K562 (cell line): ENCODE measurements around the gene MYBPHL. TPM values are rescaled to one million over a fixed set of nuclear protein-coding genes. Genes with fewer than 3 reads are reported as not detected.

Experiments
- ETV6 ChIP-seq, 3 experiments: fragments of 150-350 bp in 1 of 3; sonication (generic) in 1 of 3; formaldehyde crosslinking in 1 of 3; IDR thresholded peaks; 2 replicates each; pipeline versions ENCODE4 v1.6.1 to v1.8.0; 2014 to 2022; ENCODE audit warnings: borderline replicate concordance in 2 of 3, low read depth in 2 of 3, antibody characterized with exemption in 1 of 3, low read length in 1 of 3, mild to moderate bottlenecking in 1 of 3, missing genetic modification reagents in 1 of 3
- JUN ChIP-seq, 2 experiments: sonication (generic) in 1 of 2; formaldehyde crosslinking in 1 of 2; IDR thresholded peaks; 2 replicates each; pipeline versions ENCODE4 v1.6.1 to v1.8.0; 2012 to 2022; ENCODE audit warnings: borderline replicate concordance in 2 of 2, mild to moderate bottlenecking in 2 of 2, improper control_type of control experiment in 1 of 2, low read depth in 1 of 2, low read length in 1 of 2, missing genetic modification reagents in 1 of 2
- MYBL2 ChIP-seq, 2 experiments: fragments of 450-650 bp in 1 of 2; sonication (generic) in 1 of 2; formaldehyde crosslinking in 1 of 2; IDR thresholded peaks; 2 replicates each; pipeline versions ENCODE4 v1.6.1 to v1.8.1; 2017 to 2022; ENCODE audit warnings: borderline replicate concordance in 1 of 2, inconsistent platforms in 1 of 2, low read depth in 1 of 2, mild to moderate bottlenecking in 1 of 2, missing genetic modification reagents in 1 of 2, moderate library complexity in 1 of 2
- NR2C1 ChIP-seq, 2 experiments: fragments of 450-650 bp; IDR thresholded peaks; 2 replicates each; pipeline ENCODE4 v1.6.1; 2017; ENCODE audit warnings: mild to moderate bottlenecking in 2 of 2, antibody characterized with exemption in 1 of 2, inconsistent platforms in 1 of 2, missing compliant biosample characterization in 1 of 2, missing genetic modification characterization in 1 of 2
- OTX1 ChIP-seq: fragments of 450-650 bp; formaldehyde crosslinking; IDR thresholded peaks from 2 replicates; pipeline ENCODE4 v1.4.0; 2022; ENCODE audit warnings: mild to moderate bottlenecking
- SIRT6 ChIP-seq: IDR thresholded peaks from one replicate; pipeline ENCODE4 v1.6.1; 2012; ENCODE audit warnings: low read depth, mild to moderate bottlenecking, control low read depth, inconsistent platforms, low read length, moderate library complexity
- SMARCE1 ChIP-seq: fragments of 450-650 bp; IDR thresholded peaks from 2 replicates; pipeline ENCODE4 v1.7.1; 2016; ENCODE audit warnings: mild to moderate bottlenecking
- TBP ChIP-seq: optimal IDR thresholded peaks from 2 replicates; pipeline ENCODE3; 2011; ENCODE audit warnings: low read depth, low read length, improper control_type of control experiment
- TEAD2 ChIP-seq: fragments of 450-650 bp; IDR thresholded peaks from 2 replicates; pipeline ENCODE4 v1.6.1; 2016; ENCODE audit warnings: missing genetic modification characterization, control low read depth, missing compliant biosample characterization
- XRCC4 ChIP-seq: IDR thresholded peaks from one replicate; pipeline ENCODE4 v1.6.1; 2011; ENCODE audit not compliant: insufficient read depth, insufficient read length; ENCODE audit errors: extremely low read depth
- ZNF316 ChIP-seq: fragments of 450-650 bp; IDR thresholded peaks from 2 replicates; pipeline ENCODE4 v1.6.1; 2016
- ZNF507 ChIP-seq: conservative IDR thresholded peaks from 2 replicates; pipeline ENCODE4 v1.6.1; 2017; ENCODE audit warnings: missing genetic modification characterization, missing compliant biosample characterization
- ZNF778 ChIP-seq: fragments of 450-650 bp; formaldehyde crosslinking; IDR thresholded peaks from 2 replicates; pipeline ENCODE4 v1.4.0; 2020; ENCODE audit warnings: mild to moderate bottlenecking, moderate library complexity
- polyA plus RNA-seq, 8 experiments: library from polyadenylated mRNA; depleted of rRNA in 4 of 8; stranded (reverse) in 5 of 8; unstranded in 3 of 8; fragments of >200 nt; fragmentation: Nextera tagmentation in 2 of 8; fragmentation: Illumina TruSeq in 1 of 8; extraction: Ambion mirVana in 2 of 8; extraction: Trizol in 1 of 8; gene quantifications; 2 replicates each; pipeline versions ENCODE4 v1.2.1 to v1.2.3, GENCODE V29; 2011 to 2014; ENCODE audit warnings: inconsistent platforms in 1 of 8, missing spikeins in 1 of 8
- total RNA-seq, 7 experiments: library from RNA; depleted of rRNA in 6 of 7; stranded (reverse); fragments of >200 nt in 6 of 7; fragmentation: Illumina TruSeq in 2 of 7; extraction: Trizol in 2 of 7; gene quantifications; 2 replicates each; pipeline versions ENCODE4 v1.2.1 to v1.2.3, GENCODE V29; 2011 to 2021; ENCODE audit warnings: low replicate concordance in 1 of 7
- TF ChIP-seq, protein P1 (sequence below): fragments of 250-450 bp; sonication (Bioruptor Pico); IDR thresholded peaks from 2 replicates; pipeline ENCODE4 v1.6.1; 2021; ENCODE audit warnings: mild to moderate bottlenecking
- TF ChIP-seq, protein P2 (sequence below): fragments of 450-650 bp; IDR thresholded peaks from 2 replicates; pipeline ENCODE4 v1.6.1; 2018; ENCODE audit not compliant: partially characterized antibody
- TF ChIP-seq, protein P3 (sequence below): sonication (generic); formaldehyde crosslinking; IDR thresholded peaks from 2 replicates; pipeline ENCODE4 v1.9.0; 2022; ENCODE audit warnings: mild to moderate bottlenecking, missing genetic modification reagents
- TF ChIP-seq, protein P4 (sequence below): sonication (generic); formaldehyde crosslinking; IDR thresholded peaks from 2 replicates; pipeline ENCODE4 v1.8.0; 2023; ENCODE audit warnings: mild to moderate bottlenecking, missing genetic modification reagents
- TF ChIP-seq, protein P5 (sequence below): sonication (generic); formaldehyde crosslinking; IDR thresholded peaks from 2 replicates; pipeline ENCODE4 v1.8.1; 2023; ENCODE audit warnings: mild to moderate bottlenecking, missing genetic modification reagents, moderate library complexity

The MYBPHL gene
- total and polyA plus RNA-seq, 9 of the 15 experiments (the other 6 are each of a cell fraction or from before 2014, with no cell fraction given) = 0.20 to 1.9 (median 0.33) TPM

DNA sequence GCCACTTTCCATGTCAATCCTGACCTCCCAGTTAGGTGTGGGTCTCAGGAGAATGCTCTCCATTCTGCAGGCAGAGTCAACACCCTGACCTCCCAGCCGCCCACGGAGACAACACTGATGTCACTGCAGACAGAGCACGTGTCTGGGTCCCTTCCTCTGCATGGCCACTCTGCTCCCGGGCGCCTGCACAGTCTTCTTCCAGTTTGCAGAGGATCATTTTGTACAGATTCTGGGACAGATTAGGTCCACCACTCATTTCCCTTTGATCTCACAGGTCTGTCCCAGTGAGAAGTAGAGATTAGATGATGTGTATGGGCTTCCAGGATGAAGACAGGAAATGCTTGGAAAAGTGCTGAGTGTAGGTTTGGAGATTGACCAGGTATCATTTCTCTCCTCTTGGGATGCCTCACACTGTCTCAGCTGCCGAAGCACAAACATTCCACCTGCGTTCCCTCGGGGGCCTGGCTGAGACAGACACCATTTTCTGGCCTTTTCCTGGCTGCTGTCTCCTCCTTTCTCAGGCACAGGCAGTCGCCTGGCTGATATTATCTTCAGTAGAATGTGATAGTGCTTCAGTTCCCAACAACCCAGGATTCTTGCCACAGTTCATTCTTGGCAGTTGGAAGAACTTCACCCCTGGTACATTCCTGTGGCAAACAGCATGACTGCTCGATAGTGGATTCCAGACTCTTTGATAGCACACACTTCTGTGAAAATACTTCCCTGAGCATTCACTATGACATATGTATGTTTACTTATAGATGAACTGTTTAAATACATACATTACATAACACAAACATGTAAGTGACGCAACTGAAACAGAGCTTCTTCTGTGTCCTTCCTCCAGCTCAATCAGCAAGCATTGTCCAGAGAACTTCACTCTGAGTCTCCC, 7.9 kb downstream of the MYBPHL start (continued):
- TF ChIP-seq ETV6 (IDR thresholded peaks at IDR 0.05; ENCODE audit: borderline replicate concordance in 1 of 2, low read depth in 2 of 2, low read length in 1 of 2) = no peak
- no peak; the same call in 1 of the 2 replicates for TF ChIP-seq ETV6 (CRISPR knock-in tag; IDR thresholded peaks at IDR 0.05; ENCODE audit: borderline replicate concordance)
- TF ChIP-seq, protein P1, sequence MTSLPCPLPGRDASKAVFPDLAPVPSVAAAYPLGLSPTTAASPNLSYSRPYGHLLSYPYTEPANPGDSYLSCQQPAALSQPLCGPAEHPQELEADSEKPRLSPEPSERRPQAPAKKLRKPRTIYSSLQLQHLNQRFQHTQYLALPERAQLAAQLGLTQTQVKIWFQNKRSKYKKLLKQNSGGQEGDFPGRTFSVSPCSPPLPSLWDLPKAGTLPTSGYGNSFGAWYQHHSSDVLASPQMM (CRISPR knock-in tag) = no peak
- TF ChIP-seq, protein P2, sequence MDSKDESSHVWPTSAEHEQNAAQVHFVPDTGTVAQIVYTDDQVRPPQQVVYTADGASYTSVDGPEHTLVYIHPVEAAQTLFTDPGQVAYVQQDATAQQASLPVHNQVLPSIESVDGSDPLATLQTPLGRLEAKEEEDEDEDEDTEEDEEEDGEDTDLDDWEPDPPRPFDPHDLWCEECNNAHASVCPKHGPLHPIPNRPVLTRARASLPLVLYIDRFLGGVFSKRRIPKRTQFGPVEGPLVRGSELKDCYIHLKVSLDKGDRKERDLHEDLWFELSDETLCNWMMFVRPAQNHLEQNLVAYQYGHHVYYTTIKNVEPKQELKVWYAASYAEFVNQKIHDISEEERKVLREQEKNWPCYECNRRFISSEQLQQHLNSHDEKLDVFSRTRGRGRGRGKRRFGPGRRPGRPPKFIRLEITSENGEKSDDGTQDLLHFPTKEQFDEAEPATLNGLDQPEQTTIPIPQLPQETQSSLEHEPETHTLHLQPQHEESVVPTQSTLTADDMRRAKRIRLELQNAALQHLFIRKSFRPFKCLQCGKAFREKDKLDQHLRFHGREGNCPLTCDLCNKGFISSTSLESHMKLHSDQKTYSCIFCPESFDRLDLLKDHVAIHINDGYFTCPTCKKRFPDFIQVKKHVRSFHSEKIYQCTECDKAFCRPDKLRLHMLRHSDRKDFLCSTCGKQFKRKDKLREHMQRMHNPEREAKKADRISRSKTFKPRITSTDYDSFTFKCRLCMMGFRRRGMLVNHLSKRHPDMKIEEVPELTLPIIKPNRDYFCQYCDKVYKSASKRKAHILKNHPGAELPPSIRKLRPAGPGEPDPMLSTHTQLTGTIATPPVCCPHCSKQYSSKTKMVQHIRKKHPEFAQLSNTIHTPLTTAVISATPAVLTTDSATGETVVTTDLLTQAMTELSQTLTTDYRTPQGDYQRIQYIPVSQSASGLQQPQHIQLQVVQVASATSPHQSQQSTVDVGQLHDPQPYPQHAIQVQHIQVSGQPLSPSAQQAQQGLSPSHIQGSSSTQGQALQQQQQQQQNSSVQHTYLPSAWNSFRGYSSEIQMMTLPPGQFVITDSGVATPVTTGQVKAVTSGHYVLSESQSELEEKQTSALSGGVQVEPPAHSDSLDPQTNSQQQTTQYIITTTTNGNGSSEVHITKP = peak; percentile 24
- TF ChIP-seq JUN (IDR thresholded peaks at IDR 0.05; ENCODE audit: borderline replicate concordance, low read depth, low read length) = peak; percentile 60; the same call in 1 of the 2 replicates
- 0 out of 2 replicates have a peak, but pooled peaks have one; percentile 54 for TF ChIP-seq JUN (CRISPR knock-in tag; IDR thresholded peaks at IDR 0.05; ENCODE audit: borderline replicate concordance)
- TF ChIP-seq SMARCE1 = peak; percentile 68
- no peak for TF ChIP-seq NR2C1 (IDR thresholded peaks at IDR 0.05)
- peak; percentile 69 for TF ChIP-seq NR2C1 (tag; IDR thresholded peaks at IDR 0.05)
- no peak for TF ChIP-seq OTX1 (CRISPR knock-in tag)
- TF ChIP-seq, protein P3, sequence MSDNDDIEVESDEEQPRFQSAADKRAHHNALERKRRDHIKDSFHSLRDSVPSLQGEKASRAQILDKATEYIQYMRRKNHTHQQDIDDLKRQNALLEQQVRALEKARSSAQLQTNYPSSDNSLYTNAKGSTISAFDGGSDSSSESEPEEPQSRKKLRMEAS (CRISPR knock-in tag) = peak; percentile 98
- TF ChIP-seq ZNF507 (tag) = no peak
- TF ChIP-seq MYBL2 (IDR thresholded peaks at IDR 0.05; ENCODE audit: low read depth) = no peak
- no peak for TF ChIP-seq MYBL2 (CRISPR knock-in tag; IDR thresholded peaks at IDR 0.05; ENCODE audit: borderline replicate concordance)
- no peak for TF ChIP-seq ZNF778 (CRISPR knock-in tag)
- no peak for TF ChIP-seq TBP
- no peak for TF ChIP-seq TEAD2
- TF ChIP-seq SIRT6 = no peak
- TF ChIP-seq ZNF316 = peak; percentile 86
- TF ChIP-seq, protein P4, sequence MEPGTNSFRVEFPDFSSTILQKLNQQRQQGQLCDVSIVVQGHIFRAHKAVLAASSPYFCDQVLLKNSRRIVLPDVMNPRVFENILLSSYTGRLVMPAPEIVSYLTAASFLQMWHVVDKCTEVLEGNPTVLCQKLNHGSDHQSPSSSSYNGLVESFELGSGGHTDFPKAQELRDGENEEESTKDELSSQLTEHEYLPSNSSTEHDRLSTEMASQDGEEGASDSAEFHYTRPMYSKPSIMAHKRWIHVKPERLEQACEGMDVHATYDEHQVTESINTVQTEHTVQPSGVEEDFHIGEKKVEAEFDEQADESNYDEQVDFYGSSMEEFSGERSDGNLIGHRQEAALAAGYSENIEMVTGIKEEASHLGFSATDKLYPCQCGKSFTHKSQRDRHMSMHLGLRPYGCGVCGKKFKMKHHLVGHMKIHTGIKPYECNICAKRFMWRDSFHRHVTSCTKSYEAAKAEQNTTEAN (CRISPR knock-in tag) = no peak
- TF ChIP-seq XRCC4 = no peak
- TF ChIP-seq, protein P5, sequence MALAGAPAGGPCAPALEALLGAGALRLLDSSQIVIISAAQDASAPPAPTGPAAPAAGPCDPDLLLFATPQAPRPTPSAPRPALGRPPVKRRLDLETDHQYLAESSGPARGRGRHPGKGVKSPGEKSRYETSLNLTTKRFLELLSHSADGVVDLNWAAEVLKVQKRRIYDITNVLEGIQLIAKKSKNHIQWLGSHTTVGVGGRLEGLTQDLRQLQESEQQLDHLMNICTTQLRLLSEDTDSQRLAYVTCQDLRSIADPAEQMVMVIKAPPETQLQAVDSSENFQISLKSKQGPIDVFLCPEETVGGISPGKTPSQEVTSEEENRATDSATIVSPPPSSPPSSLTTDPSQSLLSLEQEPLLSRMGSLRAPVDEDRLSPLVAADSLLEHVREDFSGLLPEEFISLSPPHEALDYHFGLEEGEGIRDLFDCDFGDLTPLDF = no peak
